Measurements from ENCODE around the gene PPP4R4.
A peak's percentile ranks its signal among the peaks of the same experiment; 100 is the strongest.

The PPP4R4 gene

DNA sequence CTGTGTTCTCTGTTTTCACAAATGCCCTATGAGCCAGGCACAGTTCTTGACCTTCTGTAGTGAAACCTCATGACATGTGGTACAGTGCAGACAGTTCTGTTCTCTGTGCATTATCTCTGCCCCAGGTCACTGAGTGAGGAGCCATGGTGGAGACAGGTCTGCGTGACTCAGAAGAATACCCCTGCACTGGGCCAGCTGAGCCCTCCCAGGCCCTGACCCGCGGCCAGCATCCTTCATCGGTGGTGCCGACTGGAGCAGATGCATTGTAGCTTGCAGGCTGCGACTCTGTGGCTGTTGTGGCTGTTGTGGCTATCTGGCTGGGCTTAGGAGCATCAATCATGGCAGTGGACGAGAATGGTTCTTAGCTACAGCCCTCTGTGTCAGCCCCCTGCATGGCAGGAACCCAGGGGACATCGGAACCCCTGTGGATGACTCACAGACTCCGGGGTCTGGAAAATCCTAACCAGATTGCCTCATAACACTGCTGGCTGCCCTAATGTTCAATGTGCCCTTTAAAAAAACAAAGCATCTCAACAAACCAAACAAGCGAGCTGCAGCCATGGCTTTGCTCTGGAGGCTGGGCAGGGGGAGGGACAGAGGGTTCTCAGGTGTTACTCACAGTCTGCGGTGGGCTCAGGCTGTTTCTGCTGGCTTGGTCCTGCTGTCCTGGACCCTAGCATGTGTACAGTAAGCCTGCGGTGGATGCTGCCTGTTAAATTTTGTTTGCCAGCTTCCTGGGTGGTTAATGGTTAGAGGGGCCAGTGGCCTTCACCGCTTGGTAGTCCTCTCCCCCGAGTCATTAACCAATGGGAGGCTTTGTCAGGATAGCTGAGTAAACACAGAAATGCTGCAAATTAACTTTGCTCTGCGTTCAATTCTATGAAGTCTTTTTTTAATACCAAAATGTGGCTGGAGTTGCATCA lies 148.8 kb downstream of the PPP4R4 start, which contains the start of gene SERPINA6:
SERPINA6 (minus strand) TSS at position 689 of the 923 bp plus-strand sequence. CDS start 8,688 bp downstream, outside the sequence.
- no peak for DNase-seq
- CTCF ChIA-PET = interaction anchor here (0.6 kb wide), 1 partner anchor 780 kb away, joined by 4 read pairs; no protein-coding TSS in a partner anchor
- H3K27ac Mint-ChIP-seq = peak within 1 kb of the TSS; percentile 9
- no peak within 1 kb of the TSS for H3K4me3 Mint-ChIP-seq
- H3K9me3 Mint-ChIP-seq = no peaks in the 10 kb centered on the region
- no peaks in the 10 kb centered on the region for H3K36me3 Mint-ChIP-seq
- H3K4me1 Mint-ChIP-seq = no peaks in the 10 kb centered on the region
- peaks cover 24% of the 10 kb centered on the region for H3K27me3 Mint-ChIP-seq

DNA sequence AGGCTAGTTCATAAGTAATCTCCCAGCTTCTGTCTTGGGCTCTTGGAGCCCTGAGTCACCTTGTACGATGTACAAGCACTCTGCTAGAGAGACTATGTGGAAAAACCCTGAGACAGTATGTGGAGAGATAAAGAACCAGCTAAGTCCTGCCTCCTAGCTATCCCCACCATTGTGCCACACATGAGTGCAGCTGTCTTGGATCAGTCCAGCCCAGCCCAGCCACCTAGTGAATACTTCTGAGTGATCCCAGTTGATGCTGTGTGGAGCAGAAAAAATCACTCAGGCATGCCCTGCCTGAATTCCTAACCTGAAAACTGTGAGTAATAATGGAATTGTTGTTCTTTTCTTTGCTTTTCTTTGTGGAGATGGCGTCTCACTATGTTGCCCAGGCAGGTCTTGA lies 154.1 kb downstream of the PPP4R4 start:
- Mint-ChIP-seq H3K9me3 (no peaks in the 10 kb centered on the region), H3K36me3 (no peaks in the 10 kb centered on the region), H3K4me3 (no peak overlapping the region), H3K27me3 (peaks cover 24% of the 10 kb centered on the region), H3K4me1 (no peaks in the 10 kb centered on the region), H3K27ac (no peak overlapping the region)
- CTCF ChIA-PET = no interaction called here
- no peak for DNase-seq

All from activated naive CD4-positive, alpha-beta T cell treated with anti-CD3 and anti-CD28 coated beads, Interleukin-2, amount 10 ng/mL, durations not matched to agents 7 days and 5 days (primary cell).